ENCODE data around the gene ACTN1.

GRCh38 chr14:68995731-68996130 is 16.6 kb upstream of the ACTN1 start:
- TF ChIP-seq POLR2A (IDR thresholded peaks at IDR 0.05) (no peak), CTCF (IDR thresholded peaks at IDR 0.05) (no peak), EP300 (IDR thresholded peaks at IDR 0.05) (no peak)

Measured in suprapubic skin (tissue), 3 donors.